Right atrium auricular region (tissue), 2 donors: ENCODE results near the gene CTDSPL. TPM values are rescaled to one million over a fixed set of nuclear protein-coding genes. Genes with fewer than 3 reads are reported as not detected.

Experiments
- DNase-seq: peaks from one replicate; pipeline ENCODE4 v3.0.0-alpha.2; 2019; ENCODE audit warnings: low spot score
- H3K27ac ChIP-seq, 2 donors: fragments of 200-600 bp; sonication (generic); 1 replicate in 1 of 2; 2 replicates in 1 of 2; pipeline ENCODE4 v1.5.1; 2016 to 2019
- H3K27me3 ChIP-seq, 2 donors: fragments of 200-600 bp; sonication (generic); one replicate each; pipeline versions ENCODE4 v1.5.1 to v1.6.0; 2017 to 2019
- H3K36me3 ChIP-seq: fragments of 200-600 bp; sonication (generic); one replicate; pipeline ENCODE4 v1.5.1; 2016
- H3K4me1 ChIP-seq, 2 donors: fragments of 200-600 bp; sonication (generic); one replicate each; pipeline versions ENCODE4 v1.5.1 to v1.6.0; 2017 to 2019
- H3K4me3 ChIP-seq, 2 donors: fragments of 200-600 bp; sonication (generic); 1 replicate in 1 of 2; 2 replicates in 1 of 2; pipeline ENCODE4 v1.5.1; 2017 to 2019; ENCODE audit warnings: mild to moderate bottlenecking in 1 of 2, moderate library complexity in 1 of 2
- H3K9me3 ChIP-seq, 2 donors: fragments of 200-600 bp; sonication (generic); one replicate each; pipeline ENCODE4 v1.5.1; 2019
- total RNA-seq, 2 donors: library from RNA; depleted of rRNA; stranded (reverse); fragments of >200 nt; gene quantifications; one replicate each; pipeline ENCODE4 v1.1.0, GENCODE V29; 2016
- TF ChIP-seq, protein P1 (sequence below), 2 donors: fragments of 200-600 bp; sonication (generic); IDR thresholded peaks; one replicate each; pipeline ENCODE4 v1.5.1; 2019; ENCODE audit warnings: antibody characterized with exemption in 2 of 2

The CTDSPL gene
- total RNA-seq, 2 donors from 2014 or later = 35.1 to 58.4 TPM

DNA sequence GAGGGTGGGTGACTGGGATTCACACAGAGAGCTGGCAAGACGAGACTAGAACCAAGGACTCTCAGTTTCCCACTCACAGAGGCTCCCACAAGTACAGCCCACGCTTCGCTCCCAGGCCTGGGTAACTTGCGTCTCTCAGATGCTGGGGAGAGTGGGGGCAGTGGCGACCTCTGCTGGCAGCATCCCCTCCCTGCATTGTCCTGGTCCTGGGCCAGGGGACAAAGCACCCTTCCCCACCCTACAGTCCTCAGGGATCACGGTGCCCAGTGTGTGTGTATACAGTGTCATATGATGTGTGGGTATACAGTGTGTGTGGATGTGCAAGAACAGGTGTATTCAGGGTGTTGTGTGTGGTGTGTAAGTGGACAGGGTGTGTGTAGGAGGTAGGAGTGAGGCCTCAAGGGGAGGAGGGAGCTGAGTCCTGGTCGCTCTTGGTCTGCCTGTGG lies 141.7 kb downstream of the CTDSPL start:
- no peaks in the 10 kb centered on the region for H3K27me3 ChIP-seq
- H3K4me1 ChIP-seq = peaks cover 0 to 22% of the 10 kb centered on the region in 2 donors
- TF ChIP-seq, protein P1, sequence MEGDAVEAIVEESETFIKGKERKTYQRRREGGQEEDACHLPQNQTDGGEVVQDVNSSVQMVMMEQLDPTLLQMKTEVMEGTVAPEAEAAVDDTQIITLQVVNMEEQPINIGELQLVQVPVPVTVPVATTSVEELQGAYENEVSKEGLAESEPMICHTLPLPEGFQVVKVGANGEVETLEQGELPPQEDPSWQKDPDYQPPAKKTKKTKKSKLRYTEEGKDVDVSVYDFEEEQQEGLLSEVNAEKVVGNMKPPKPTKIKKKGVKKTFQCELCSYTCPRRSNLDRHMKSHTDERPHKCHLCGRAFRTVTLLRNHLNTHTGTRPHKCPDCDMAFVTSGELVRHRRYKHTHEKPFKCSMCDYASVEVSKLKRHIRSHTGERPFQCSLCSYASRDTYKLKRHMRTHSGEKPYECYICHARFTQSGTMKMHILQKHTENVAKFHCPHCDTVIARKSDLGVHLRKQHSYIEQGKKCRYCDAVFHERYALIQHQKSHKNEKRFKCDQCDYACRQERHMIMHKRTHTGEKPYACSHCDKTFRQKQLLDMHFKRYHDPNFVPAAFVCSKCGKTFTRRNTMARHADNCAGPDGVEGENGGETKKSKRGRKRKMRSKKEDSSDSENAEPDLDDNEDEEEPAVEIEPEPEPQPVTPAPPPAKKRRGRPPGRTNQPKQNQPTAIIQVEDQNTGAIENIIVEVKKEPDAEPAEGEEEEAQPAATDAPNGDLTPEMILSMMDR (IDR thresholded peaks at IDR 0.05) = peak; percentile 81 to 92
- H3K36me3 ChIP-seq = peaks cover 10% of the 10 kb centered on the region
- H3K27ac ChIP-seq = peak overlapping the region; percentile 67 to 74
- peak; percentile 78 for DNase-seq
- no peaks in the 10 kb centered on the region for H3K9me3 ChIP-seq
- peak overlapping the region in 1 of 2 donors; percentile 39 for H3K4me3 ChIP-seq

DNA sequence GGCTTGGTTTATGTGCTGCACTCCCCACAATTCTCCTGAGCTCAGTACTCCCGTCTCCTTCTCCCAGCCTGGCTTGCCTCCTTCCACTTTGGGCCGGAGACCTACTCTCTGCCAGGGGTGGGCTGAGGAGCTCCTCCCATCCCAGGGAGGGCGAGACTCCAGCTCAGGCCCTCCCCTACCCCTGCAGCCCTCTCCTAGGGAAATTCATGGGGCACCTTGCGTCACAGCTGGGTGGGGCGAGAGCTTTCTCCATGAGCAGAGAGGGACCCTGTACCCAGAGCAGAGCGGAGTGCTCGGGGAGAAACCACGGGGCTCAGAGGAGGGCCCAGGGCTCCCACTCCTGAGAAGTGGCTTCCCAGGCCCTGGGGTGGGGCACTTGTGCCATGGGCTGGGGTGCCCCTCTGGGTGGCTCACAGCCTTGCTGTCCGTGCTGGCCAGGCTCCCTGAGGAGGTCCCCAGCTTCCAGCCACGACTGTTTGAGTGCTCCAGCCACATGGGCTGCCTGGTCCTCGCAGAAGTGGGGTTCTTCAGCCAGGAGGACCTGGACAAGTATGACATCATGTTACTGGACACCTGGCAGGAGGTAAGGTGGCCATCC lies 142.2 kb downstream of the CTDSPL start:
- no peaks in the 10 kb centered on the region for H3K9me3 ChIP-seq
- TF ChIP-seq, protein P1 (IDR thresholded peaks at IDR 0.05) = no peak
- peaks cover 13% of the 10 kb centered on the region for H3K36me3 ChIP-seq
- peak overlapping the region in 1 of 2 donors; percentile 39 for H3K4me3 ChIP-seq
- peak overlapping the region; percentile 67 to 74 for H3K27ac ChIP-seq
- DNase-seq = no peak
- H3K27me3 ChIP-seq = no peaks in the 10 kb centered on the region
- peaks cover 0 to 19% of the 10 kb centered on the region in 2 donors for H3K4me1 ChIP-seq

DNA sequence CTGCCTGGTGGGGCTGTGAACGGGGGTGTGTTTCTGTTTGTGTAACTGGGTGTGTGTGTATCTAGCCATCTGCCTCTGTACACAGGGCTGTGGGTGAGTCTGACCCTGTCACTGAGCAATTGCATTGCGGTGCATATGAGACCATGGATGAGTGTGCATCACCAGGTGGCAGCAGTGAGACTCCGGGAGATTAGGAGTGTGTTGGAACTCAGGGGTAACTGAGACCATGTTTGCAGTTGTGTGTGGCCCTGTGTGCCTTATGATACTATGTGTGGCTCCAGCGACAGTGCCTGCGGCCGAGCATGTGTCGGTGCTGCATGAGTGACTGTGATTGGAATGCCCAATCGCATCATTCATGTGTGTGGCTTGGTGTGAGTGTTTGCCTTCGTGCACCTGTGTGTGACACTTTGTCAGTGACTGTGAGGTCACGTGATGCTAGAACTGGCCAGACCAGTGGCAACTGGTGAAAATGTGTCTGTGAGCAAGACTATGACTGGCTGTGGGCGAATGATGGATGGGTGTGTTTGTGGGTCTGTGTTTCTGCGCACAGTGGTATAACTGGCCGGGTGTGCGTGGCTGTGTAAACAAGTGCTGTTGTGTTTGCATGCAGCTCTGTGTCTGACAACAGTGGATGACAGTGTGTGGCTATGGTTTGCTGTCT lies 142.9 kb downstream of the CTDSPL start:
- Histone ChIP-seq H3K36me3 (peaks cover 17% of the 10 kb centered on the region), H3K4me1 (peaks cover 0 to 14% of the 10 kb centered on the region in 2 donors), H3K27ac (peak overlapping the region; percentile 67 to 74), H3K4me3 (peak overlapping the region in 1 of 2 donors; percentile 39), H3K9me3 (no peaks in the 10 kb centered on the region), H3K27me3 (no peaks in the 10 kb centered on the region)
- TF ChIP-seq, protein P1 (IDR thresholded peaks at IDR 0.05) = peak; percentile 43 to 76
- DNase-seq = peak; percentile 85

DNA sequence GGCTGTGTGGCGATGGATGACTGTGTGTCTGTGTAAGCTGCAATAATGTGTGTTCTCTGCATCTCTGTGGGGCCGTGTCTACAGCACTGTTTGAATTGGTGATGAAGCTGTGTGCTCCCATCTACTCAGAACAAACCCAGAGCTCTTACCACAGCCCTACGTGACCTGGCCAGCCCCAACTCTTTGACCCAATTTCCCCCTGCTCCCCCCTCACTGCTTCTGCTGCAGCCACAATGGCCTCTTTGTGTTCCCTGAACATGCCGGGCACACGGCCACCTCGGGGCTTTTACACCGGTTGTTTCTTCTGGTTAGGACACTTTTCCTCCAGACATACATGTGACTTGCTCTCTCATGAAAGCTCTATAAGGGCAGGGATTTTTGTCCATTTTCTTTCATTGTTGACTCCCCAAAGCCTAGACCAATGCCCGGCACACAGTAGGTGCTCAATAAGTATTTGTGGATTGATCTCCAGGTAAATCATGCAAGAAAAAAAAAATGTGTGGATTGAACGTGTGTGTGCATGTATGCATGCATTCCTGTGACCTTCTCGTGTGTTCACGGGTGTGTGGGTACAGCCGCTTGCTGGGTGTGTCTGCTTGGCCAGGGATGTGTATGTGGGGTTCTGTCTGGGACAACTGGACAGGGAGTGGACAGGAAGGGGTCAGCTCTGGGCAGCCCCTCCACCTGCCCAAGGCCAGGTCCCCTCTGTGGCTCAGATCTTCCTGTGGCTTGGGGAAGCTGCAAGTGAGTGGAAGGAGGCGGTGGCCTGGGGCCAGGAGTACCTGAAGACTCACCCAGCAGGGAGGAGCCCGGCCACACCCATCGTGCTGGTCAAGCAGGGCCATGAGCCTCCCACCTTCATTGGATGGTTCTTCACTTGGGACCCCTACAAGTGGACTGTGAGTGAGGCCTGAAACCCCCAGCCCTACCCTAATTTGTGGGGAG lies 143.7 kb downstream of the CTDSPL start:
- peak overlapping the region; percentile 68 to 74 for H3K27ac ChIP-seq
- peak overlapping the region in 1 of 2 donors; percentile 39 for H3K4me3 ChIP-seq
- no peaks in the 10 kb centered on the region for H3K9me3 ChIP-seq
- H3K36me3 ChIP-seq = peaks cover 25% of the 10 kb centered on the region
- H3K4me1 ChIP-seq = peaks cover 0 to 14% of the 10 kb centered on the region in 2 donors
- DNase-seq = peak; percentile 84
- TF ChIP-seq, protein P1 (IDR thresholded peaks at IDR 0.05) = no peak
- H3K27me3 ChIP-seq = no peaks in the 10 kb centered on the region

DNA sequence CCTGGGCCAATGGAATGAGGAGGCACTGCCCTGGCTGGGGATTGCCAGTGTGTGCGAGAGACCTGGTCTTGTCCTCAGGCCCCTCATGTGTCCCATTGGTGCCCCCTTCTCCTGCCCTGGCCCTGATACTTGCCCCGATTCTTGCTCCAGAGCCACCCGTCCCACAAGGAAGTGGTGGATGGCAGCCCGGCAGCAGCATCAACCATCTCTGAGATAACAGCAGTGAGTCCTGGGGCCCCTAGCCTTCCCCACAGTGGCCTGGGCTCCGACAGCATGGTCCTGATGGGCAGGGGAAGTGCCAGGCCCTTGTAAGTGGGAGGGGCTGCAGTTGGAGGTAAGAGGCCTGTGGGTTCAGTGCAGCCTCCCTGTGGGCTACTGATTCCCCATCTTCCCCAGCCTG lies 144.4 kb downstream of the CTDSPL start:
- peaks cover 0 to 14% of the 10 kb centered on the region in 2 donors for H3K4me1 ChIP-seq
- peaks cover 32% of the 10 kb centered on the region for H3K36me3 ChIP-seq
- H3K27ac ChIP-seq = peak overlapping the region; percentile 19 to 68
- H3K27me3 ChIP-seq = no peaks in the 10 kb centered on the region
- no peaks in the 10 kb centered on the region for H3K9me3 ChIP-seq
- DNase-seq = no peak
- TF ChIP-seq, protein P1 (IDR thresholded peaks at IDR 0.05) = no peak
- no peak overlapping the region for H3K4me3 ChIP-seq
